ENCODE results near the gene RRM2.

Gene RRM2

GRCh38 chr2:10175441-10175840 is 52.9 kb downstream of the RRM2 start:
- no peak for DNase-seq

- no peak for DNase-seq
Measured at GRCh38 chr2:10178751-10179150, 56.2 kb downstream of the RRM2 start.

GRCh38 chr2:10179422-10179821 is 56.9 kb downstream of the RRM2 start:
- no peak for DNase-seq

DNA sequence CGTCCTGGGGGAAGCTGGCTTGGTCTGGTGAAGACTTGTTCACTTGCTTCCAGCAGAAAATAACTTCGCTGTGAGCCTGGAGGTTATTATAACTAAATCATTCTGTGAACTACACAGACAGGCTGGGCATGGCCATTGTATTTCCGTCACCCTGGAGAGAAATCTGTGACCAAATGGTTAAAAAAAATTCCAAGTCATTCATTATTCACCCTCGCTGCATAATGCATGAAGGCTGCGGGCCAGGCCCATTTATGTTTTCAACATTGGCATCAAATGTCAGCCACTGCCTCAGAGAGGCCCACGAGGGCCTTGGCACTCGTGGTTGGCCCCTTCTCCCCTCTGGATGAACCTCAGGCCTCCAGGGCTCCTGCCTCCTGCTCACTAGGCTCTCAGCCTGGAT is 57.7 kb downstream of the RRM2 start:
- DNase-seq: no peak

Data from NCI-H1436 (cell line).